Testis (tissue), 2 donors: ENCODE data around the gene CRB1.

Source experiments
- POLR2A ChIP-seq: fragments of 450-650 bp; IDR thresholded peaks from one replicate; pipeline ENCODE4 v1.6.1; 2017; ENCODE audit warnings: antibody characterized with exemption, mild to moderate bottlenecking, moderate library complexity
- TF ChIP-seq, protein P1 (sequence below), 3 experiments: fragments of 450-650 bp in 2 of 3; fragments of 200-600 bp in 1 of 3; sonication (generic) in 1 of 3; IDR thresholded peaks; one replicate each; pipeline ENCODE4 v1.5.1; 2016 to 2019; ENCODE audit warnings: antibody characterized with exemption in 3 of 3, mild to moderate bottlenecking in 2 of 3, moderate library complexity in 1 of 3

- TF ChIP-seq, protein P1, sequence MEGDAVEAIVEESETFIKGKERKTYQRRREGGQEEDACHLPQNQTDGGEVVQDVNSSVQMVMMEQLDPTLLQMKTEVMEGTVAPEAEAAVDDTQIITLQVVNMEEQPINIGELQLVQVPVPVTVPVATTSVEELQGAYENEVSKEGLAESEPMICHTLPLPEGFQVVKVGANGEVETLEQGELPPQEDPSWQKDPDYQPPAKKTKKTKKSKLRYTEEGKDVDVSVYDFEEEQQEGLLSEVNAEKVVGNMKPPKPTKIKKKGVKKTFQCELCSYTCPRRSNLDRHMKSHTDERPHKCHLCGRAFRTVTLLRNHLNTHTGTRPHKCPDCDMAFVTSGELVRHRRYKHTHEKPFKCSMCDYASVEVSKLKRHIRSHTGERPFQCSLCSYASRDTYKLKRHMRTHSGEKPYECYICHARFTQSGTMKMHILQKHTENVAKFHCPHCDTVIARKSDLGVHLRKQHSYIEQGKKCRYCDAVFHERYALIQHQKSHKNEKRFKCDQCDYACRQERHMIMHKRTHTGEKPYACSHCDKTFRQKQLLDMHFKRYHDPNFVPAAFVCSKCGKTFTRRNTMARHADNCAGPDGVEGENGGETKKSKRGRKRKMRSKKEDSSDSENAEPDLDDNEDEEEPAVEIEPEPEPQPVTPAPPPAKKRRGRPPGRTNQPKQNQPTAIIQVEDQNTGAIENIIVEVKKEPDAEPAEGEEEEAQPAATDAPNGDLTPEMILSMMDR (IDR thresholded peaks at IDR 0.05) = no peak
- TF ChIP-seq POLR2A = no peak
These were observed 134.1 kb downstream of the CRB1 start for GRCh38 chr1:197402189-197402588.
